Measurements from ENCODE around the gene ZNF710. TPM values are rescaled to one million over a fixed set of nuclear protein-coding genes. Genes with fewer than 3 reads are reported as not detected.

ZNF710 gene
- total and polyA plus RNA-seq, 9 of the 15 experiments (the other 6 are each of a cell fraction or from before 2014, with no cell fraction given) = 0.56 to 14.2 (median 5.2) TPM

DNA sequence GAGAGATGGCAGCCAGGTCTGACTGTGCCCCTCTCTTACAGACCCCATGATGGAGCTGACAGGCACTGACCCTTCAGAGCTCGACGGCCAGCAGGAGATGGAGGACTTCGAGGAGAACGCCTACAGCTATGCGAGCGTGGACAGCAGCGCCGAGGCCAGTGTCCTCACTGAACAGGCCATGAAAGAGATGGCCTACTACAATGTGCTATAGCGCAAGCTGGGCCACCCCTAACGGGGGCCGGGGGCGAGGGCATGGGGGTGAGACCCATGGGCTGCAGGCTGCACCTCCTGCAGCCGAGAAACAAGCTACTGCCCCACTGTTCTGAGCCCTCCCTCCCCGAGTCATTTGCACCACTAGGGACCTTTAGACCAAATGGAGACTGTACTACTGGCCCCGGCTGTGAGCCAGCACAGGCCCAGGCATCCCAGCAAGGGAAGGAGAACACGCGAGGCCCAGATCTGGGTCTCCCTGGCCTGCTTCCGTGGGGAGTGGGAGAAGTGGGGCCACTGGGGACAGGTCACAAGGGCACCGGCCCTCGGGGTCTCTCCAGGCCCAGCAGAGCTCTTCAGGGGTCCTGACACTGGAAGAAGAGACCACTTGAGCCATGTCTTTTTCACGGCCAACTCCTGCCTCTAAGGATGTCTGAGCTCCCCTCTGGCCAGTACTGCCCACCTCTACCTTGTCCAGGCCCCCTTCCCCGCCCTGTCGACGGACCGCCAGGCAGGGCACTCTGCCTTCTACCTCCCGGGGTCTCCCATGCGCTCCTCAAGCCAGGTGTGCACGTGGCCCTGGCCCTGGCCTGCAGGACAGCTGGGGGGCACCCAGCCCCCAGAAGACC is 78.7 kb downstream of the ZNF710 start:
- DNase-seq (ENCODE audit: extremely low read depth in 1 of 4, low spot score in 3 of 4) = no peak
- POLR2A ChIA-PET = interaction anchor here (0.6 to 1.3 kb wide), 6 partner anchors 8 to 342 kb away, joined by 3 to 6 read pairs (median 3); no protein-coding TSS in a partner anchor
- Histone ChIP-seq H3K9ac (ENCODE audit: insufficient read depth in 1 of 2, low read depth in 2 of 2, low read length in 2 of 2) (0 out of 4 replicates have a peak overlapping the region, but pooled peaks of 1 of the 2 experiments have one; percentile 7), H3K4me3 (no peak overlapping the region), H3K4me1 (replicated peaks in 1 of 2; ENCODE audit: control insufficient read depth in 2 of 2, insufficient read depth in 2 of 2, low read length in 2 of 2) (peaks cover 0 to 24% of the 10 kb centered on the region in 2 experiments; a peak in 1 of 5 replicates), H2AFZ (ENCODE audit: low read depth, low read length) (no peak overlapping the region), H3K36me3 (ENCODE audit: control insufficient read depth, insufficient read depth, low read length) (peaks cover 17% of the 10 kb centered on the region; the same call in 2 of the 3 replicates), H4K20me1 (replicated peaks; ENCODE audit: control insufficient read depth, insufficient read depth, low read length) (no peaks in the 10 kb centered on the region), H3K9me1 (ENCODE audit: control insufficient read depth, insufficient read depth, low read length) (no peaks in the 10 kb centered on the region), H3K27me3 (ENCODE audit: control insufficient read depth in 2 of 2, insufficient read depth in 2 of 2, low read length in 2 of 2) (no peaks in the 10 kb centered on the region), H3K4me2 (ENCODE audit: insufficient read depth, low read length) (no peak overlapping the region), H3K27ac (ENCODE audit: extremely low read depth, low read depth, low read length) (no peak overlapping the region), H3K9me3 (replicated peaks; ENCODE audit: control insufficient read depth, insufficient read depth, low read depth, low read length) (no peaks in the 10 kb centered on the region), H3K79me2 (ENCODE audit: control insufficient read depth, insufficient read depth, low read length) (no peaks in the 10 kb centered on the region)
- intact Hi-C loops (cut with micrococcal nuclease) = no loop called here
- in situ Hi-C loops (cut with MboI) = loop anchor here (10.0 kb wide), 1 partner anchor 345 kb away; no protein-coding TSS in a partner anchor
- ATAC-seq = peak; percentile 22; the same call in 1 of the 3 replicates
- BruUV-seq (replicated peaks) = no TSS peak
- WGBS (ENCODE audit: insufficient coverage, low coverage, missing lambda C conversion rate) = 91% methylated on average over 20 of the region's 28 CpGs
- CTCF ChIA-PET (ENCODE audit: low intra/inter-chr PET ratio) = interaction anchor here (0.7 kb wide), 1 partner anchor 10 kb away, joined by 3 read pairs; no protein-coding TSS in a partner anchor
- no peak for FAIRE-seq
- TF ChIP-seq RBM22 (IDR thresholded peaks at IDR 0.05; ENCODE audit: low read depth, low read length, poor library complexity, severe bottlenecking) (peak; percentile 32), POLR2G (IDR thresholded peaks at IDR 0.05; ENCODE audit: low read depth, low read length) (peak; percentile 51), ZNF445 (CRISPR knock-in tag; IDR thresholded peaks at IDR 0.05; ENCODE audit: low read depth) (no peak), NFE2 (IDR thresholded peaks at IDR 0.05; ENCODE audit: low read depth) (no peak), TAF9B (IDR thresholded peaks at IDR 0.05; ENCODE audit: partially characterized antibody) (no peak), GATAD2A (IDR thresholded peaks at IDR 0.05) (no peak), ZFP30 (CRISPR knock-in tag; IDR thresholded peaks at IDR 0.05; ENCODE audit: borderline replicate concordance) (no peak), ZBTB1 (CRISPR knock-in tag; IDR thresholded peaks at IDR 0.05; ENCODE audit: borderline replicate concordance, low read depth) (no peak), ZKSCAN1 (IDR thresholded peaks at IDR 0.05; ENCODE audit: low read depth, low read length) (no peak), ZNF586 (CRISPR knock-in tag; conservative IDR thresholded peaks at IDR 0.05) (no peak), POLR2A (conservative IDR thresholded peaks at IDR 0.05) (no peak)
- TF ChIP-seq, protein P1, sequence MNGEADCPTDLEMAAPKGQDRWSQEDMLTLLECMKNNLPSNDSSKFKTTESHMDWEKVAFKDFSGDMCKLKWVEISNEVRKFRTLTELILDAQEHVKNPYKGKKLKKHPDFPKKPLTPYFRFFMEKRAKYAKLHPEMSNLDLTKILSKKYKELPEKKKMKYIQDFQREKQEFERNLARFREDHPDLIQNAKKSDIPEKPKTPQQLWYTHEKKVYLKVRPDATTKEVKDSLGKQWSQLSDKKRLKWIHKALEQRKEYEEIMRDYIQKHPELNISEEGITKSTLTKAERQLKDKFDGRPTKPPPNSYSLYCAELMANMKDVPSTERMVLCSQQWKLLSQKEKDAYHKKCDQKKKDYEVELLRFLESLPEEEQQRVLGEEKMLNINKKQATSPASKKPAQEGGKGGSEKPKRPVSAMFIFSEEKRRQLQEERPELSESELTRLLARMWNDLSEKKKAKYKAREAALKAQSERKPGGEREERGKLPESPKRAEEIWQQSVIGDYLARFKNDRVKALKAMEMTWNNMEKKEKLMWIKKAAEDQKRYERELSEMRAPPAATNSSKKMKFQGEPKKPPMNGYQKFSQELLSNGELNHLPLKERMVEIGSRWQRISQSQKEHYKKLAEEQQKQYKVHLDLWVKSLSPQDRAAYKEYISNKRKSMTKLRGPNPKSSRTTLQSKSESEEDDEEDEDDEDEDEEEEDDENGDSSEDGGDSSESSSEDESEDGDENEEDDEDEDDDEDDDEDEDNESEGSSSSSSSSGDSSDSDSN (IDR thresholded peaks at IDR 0.05; ENCODE audit: borderline replicate concordance in 1 of 2, low read depth in 2 of 2, low read length in 2 of 2) = no peak
- TF ChIP-seq, protein P2, sequence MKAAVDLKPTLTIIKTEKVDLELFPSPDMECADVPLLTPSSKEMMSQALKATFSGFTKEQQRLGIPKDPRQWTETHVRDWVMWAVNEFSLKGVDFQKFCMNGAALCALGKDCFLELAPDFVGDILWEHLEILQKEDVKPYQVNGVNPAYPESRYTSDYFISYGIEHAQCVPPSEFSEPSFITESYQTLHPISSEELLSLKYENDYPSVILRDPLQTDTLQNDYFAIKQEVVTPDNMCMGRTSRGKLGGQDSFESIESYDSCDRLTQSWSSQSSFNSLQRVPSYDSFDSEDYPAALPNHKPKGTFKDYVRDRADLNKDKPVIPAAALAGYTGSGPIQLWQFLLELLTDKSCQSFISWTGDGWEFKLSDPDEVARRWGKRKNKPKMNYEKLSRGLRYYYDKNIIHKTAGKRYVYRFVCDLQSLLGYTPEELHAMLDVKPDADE (conservative IDR thresholded peaks at IDR 0.05; ENCODE audit: control insufficient read depth, low read depth, low read length) = no peak
- TF ChIP-seq, protein P3, sequence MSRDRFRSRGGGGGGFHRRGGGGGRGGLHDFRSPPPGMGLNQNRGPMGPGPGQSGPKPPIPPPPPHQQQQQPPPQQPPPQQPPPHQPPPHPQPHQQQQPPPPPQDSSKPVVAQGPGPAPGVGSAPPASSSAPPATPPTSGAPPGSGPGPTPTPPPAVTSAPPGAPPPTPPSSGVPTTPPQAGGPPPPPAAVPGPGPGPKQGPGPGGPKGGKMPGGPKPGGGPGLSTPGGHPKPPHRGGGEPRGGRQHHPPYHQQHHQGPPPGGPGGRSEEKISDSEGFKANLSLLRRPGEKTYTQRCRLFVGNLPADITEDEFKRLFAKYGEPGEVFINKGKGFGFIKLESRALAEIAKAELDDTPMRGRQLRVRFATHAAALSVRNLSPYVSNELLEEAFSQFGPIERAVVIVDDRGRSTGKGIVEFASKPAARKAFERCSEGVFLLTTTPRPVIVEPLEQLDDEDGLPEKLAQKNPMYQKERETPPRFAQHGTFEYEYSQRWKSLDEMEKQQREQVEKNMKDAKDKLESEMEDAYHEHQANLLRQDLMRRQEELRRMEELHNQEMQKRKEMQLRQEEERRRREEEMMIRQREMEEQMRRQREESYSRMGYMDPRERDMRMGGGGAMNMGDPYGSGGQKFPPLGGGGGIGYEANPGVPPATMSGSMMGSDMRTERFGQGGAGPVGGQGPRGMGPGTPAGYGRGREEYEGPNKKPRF (IDR thresholded peaks at IDR 0.05; ENCODE audit: low read depth, low read length) = no peak

All from K562 (cell line).